HEK293 (cell line): ENCODE data around the gene RGSL1.

Experiments
- CTCF ChIP-seq: fragments of 450-650 bp; formaldehyde crosslinking; IDR thresholded peaks from 2 replicates; pipeline ENCODE4 v1.5.1; 2016; ENCODE audit warnings: missing biosample characterization, missing genetic modification characterization
- MYNN ChIP-seq: fragments of 450-650 bp; formaldehyde crosslinking; IDR thresholded peaks from 2 replicates; pipeline ENCODE4 v1.5.1; 2016; ENCODE audit warnings: missing biosample characterization, missing genetic modification characterization, borderline replicate concordance
- REST ChIP-seq: fragments of 450-650 bp; formaldehyde crosslinking; IDR thresholded peaks from 2 replicates; pipeline ENCODE4 v1.5.1; 2016; ENCODE audit warnings: missing biosample characterization, missing genetic modification characterization
- SCRT1 ChIP-seq: fragments of 450-650 bp; formaldehyde crosslinking; IDR thresholded peaks from 2 replicates; pipeline ENCODE4 v1.5.1; 2016; ENCODE audit warnings: missing biosample characterization, missing genetic modification characterization, borderline replicate concordance
- YY1 ChIP-seq: fragments of 450-650 bp; formaldehyde crosslinking; IDR thresholded peaks from 2 replicates; pipeline ENCODE4 v1.5.1; 2018; ENCODE audit warnings: missing biosample characterization, missing genetic modification characterization
- ZBTB20 ChIP-seq: fragments of 450-650 bp; formaldehyde crosslinking; IDR thresholded peaks from 2 replicates; pipeline ENCODE4 v1.5.1; 2016; ENCODE audit warnings: missing biosample characterization, missing genetic modification characterization
- ZNF140 ChIP-seq: fragments of 450-650 bp; formaldehyde crosslinking; IDR thresholded peaks from 2 replicates; pipeline ENCODE4 v1.5.1; 2016; ENCODE audit warnings: missing biosample characterization, missing genetic modification characterization
- ZNF23 ChIP-seq: fragments of 450-650 bp; formaldehyde crosslinking; IDR thresholded peaks from 2 replicates; pipeline ENCODE4 v1.5.1; 2016; ENCODE audit warnings: missing biosample characterization, missing genetic modification characterization, borderline replicate concordance
- ZNF341 ChIP-seq: fragments of 450-650 bp; formaldehyde crosslinking; IDR thresholded peaks from 2 replicates; pipeline ENCODE4; 2016; ENCODE audit warnings: low read depth, missing biosample characterization, missing genetic modification characterization
- ZNF394 ChIP-seq: fragments of 450-650 bp; formaldehyde crosslinking; IDR thresholded peaks from 2 replicates; pipeline ENCODE4 v1.5.1; 2016; ENCODE audit warnings: missing biosample characterization, missing genetic modification characterization, mild to moderate bottlenecking, moderate library complexity, borderline replicate concordance
- ZNF747 ChIP-seq: fragments of 450-650 bp; formaldehyde crosslinking; IDR thresholded peaks from 2 replicates; pipeline ENCODE4 v1.5.1; 2016; ENCODE audit warnings: missing biosample characterization, missing genetic modification characterization
- TF ChIP-seq, protein P1 (sequence below): fragments of 450-650 bp; formaldehyde crosslinking; IDR thresholded peaks from 2 replicates; pipeline ENCODE4 v1.5.1; 2016; ENCODE audit warnings: missing biosample characterization, missing genetic modification characterization, low read depth
- TF ChIP-seq, protein P2 (sequence below): sonication (generic); formaldehyde crosslinking; IDR thresholded peaks from 2 replicates; pipeline ENCODE4 v1.8.1; 2022; ENCODE audit warnings: mild to moderate bottlenecking, moderate library complexity, missing genetic modification reagents

DNA sequence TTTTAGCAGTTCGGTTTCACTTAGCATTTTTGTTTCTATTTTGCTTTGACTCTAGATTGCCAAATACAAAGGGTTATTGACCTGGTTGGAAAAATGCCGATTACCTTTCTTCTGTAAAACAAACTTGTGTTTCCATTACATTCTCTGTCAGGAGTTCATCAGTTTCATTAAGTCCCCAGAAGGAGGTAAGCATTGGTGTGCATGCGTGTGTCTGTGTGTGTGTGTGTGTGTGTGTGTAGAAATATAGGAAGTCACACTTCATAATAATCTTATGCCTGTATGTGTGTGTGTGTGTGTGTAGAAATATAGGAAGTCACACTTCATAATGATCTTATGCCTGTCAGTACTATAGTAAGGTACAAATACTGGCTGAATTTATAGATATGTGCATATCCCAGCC, 10.0 kb downstream of the RGSL1 start:
- TF ChIP-seq REST (tag by site-specific recombination), result no peak
- no peak for TF ChIP-seq CTCF (tag by site-specific recombination)
- no peak for TF ChIP-seq ZNF341 (tag by site-specific recombination)
- TF ChIP-seq ZNF23 (tag by site-specific recombination), result no peak
- TF ChIP-seq SCRT1 (tag by site-specific recombination), result no peak
- TF ChIP-seq YY1 (tag by site-specific recombination), result no peak
- TF ChIP-seq ZBTB20 (tag by site-specific recombination), result no peak
- TF ChIP-seq, protein P1, sequence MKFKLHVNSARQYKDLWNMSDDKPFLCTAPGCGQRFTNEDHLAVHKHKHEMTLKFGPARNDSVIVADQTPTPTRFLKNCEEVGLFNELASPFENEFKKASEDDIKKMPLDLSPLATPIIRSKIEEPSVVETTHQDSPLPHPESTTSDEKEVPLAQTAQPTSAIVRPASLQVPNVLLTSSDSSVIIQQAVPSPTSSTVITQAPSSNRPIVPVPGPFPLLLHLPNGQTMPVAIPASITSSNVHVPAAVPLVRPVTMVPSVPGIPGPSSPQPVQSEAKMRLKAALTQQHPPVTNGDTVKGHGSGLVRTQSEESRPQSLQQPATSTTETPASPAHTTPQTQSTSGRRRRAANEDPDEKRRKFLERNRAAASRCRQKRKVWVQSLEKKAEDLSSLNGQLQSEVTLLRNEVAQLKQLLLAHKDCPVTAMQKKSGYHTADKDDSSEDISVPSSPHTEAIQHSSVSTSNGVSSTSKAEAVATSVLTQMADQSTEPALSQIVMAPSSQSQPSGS (tag by site-specific recombination), result no peak
- no peak for TF ChIP-seq ZNF140 (tag by site-specific recombination)
- TF ChIP-seq, protein P2, sequence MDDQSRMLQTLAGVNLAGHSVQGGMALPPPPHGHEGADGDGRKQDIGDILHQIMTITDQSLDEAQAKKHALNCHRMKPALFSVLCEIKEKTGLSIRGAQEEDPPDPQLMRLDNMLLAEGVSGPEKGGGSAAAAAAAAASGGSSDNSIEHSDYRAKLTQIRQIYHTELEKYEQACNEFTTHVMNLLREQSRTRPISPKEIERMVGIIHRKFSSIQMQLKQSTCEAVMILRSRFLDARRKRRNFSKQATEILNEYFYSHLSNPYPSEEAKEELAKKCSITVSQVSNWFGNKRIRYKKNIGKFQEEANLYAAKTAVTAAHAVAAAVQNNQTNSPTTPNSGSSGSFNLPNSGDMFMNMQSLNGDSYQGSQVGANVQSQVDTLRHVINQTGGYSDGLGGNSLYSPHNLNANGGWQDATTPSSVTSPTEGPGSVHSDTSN (CRISPR knock-in tag), result no peak
- no peak for TF ChIP-seq MYNN (tag by site-specific recombination)
- no peak for TF ChIP-seq ZNF394
- TF ChIP-seq ZNF747 (tag by site-specific recombination), result no peak
